Lung (tissue), 12 donors: ENCODE measurements around the gene MYRIP. TPM values are rescaled to one million over a fixed set of nuclear protein-coding genes. Genes with fewer than 3 reads are reported as not detected.

Experiments
- ATAC-seq: fragments of 200-7000 bp; cut with Tn5 transposase; one replicate; pipeline ENCODE4 v1.9.1; 2020; ENCODE audit warnings: moderate number of reproducible peaks; ENCODE audit not compliant: insufficient read depth, low FRiP score
- DNase-seq, 3 donors: peaks; one replicate each; pipeline ENCODE4 v3.0.0-alpha.2; 2013 to 2017
- H3K27ac ChIP-seq, 2 donors: one replicate each; pipeline ENCODE4 v1.5.1; 2013; ENCODE audit warnings: mild to moderate bottlenecking in 2 of 2, moderate library complexity in 2 of 2, control low read depth in 1 of 2, inconsistent platforms in 1 of 2, low read depth in 1 of 2, low read length in 1 of 2
- H3K27me3 ChIP-seq, 3 donors: one replicate each; pipeline ENCODE4 v1.5.1; 2013; ENCODE audit warnings: low read length in 2 of 3; ENCODE audit not compliant: control insufficient read depth in 3 of 3, insufficient read depth in 3 of 3
- H3K36me3 ChIP-seq, 4 donors: one replicate each; pipeline ENCODE4 v1.5.1; 2013; ENCODE audit warnings: low read length in 4 of 4, mild to moderate bottlenecking in 1 of 4, moderate library complexity in 1 of 4; ENCODE audit not compliant: control insufficient read depth in 4 of 4, insufficient read depth in 4 of 4
- H3K4me1 ChIP-seq, 5 donors: one replicate each; pipeline ENCODE4 v1.5.1; 2013; ENCODE audit warnings: low read length in 5 of 5, mild to moderate bottlenecking in 2 of 5, moderate library complexity in 1 of 5; ENCODE audit not compliant: control insufficient read depth in 5 of 5, insufficient read depth in 5 of 5
- H3K4me3 ChIP-seq: one replicate; pipeline ENCODE4 v1.5.1; 2013; ENCODE audit warnings: mild to moderate bottlenecking, control low read depth, moderate library complexity
- H3K9ac ChIP-seq, 2 donors: one replicate each; pipeline ENCODE4 v1.5.1; 2013; ENCODE audit warnings: low read length in 2 of 2, control low read depth in 1 of 2; ENCODE audit not compliant: insufficient read depth in 1 of 2
- H3K9me3 ChIP-seq, 4 donors: one replicate each; pipeline ENCODE4 v1.5.1; 2013; ENCODE audit warnings: low read length in 3 of 4, mild to moderate bottlenecking in 1 of 4, moderate library complexity in 1 of 4; ENCODE audit not compliant: control insufficient read depth in 4 of 4, insufficient read depth in 3 of 4
- WGBS, 2 donors: extraction: QIAGEN DNeasy Blood & Tissue Kit; methylation state at CpG; one replicate each; pipeline ENCODE4 v1.1.7; 2013; 5-methylcytosine and 5-hydroxymethylcytosine counted together
- polyA plus RNA-seq, 2 donors: library from polyadenylated mRNA; stranded (reverse); fragments of 200-250 nt; gene quantifications; one replicate each; pipeline ENCODE4 v1.2.1, GENCODE V29; 2013
- total RNA-seq, 2 donors: library from RNA; depleted of rRNA in 1 of 2; stranded (reverse); fragments of >200 nt in 1 of 2; gene quantifications; one replicate each; pipeline ENCODE4 v1.2.1, GENCODE V29; 2014 to 2021
- TF ChIP-seq, protein P1 (sequence below): IDR thresholded peaks from 2 replicates; pipeline ENCODE4 v1.5.1; 2012; ENCODE audit warnings: mild to moderate bottlenecking; ENCODE audit errors: control extremely low read depth, extremely low read depth
- donor health status: control.
- donor health status: control.
- donor health status: Bipolar disorder and iron deficiency.
- donor health status: healthy.
- donor health status: DM: yes; HTN: yes; CAD: no.

The MYRIP gene
- total and polyA plus RNA-seq, 4 donors: 0.30 to 2.5 (median 0.77) TPM

DNA sequence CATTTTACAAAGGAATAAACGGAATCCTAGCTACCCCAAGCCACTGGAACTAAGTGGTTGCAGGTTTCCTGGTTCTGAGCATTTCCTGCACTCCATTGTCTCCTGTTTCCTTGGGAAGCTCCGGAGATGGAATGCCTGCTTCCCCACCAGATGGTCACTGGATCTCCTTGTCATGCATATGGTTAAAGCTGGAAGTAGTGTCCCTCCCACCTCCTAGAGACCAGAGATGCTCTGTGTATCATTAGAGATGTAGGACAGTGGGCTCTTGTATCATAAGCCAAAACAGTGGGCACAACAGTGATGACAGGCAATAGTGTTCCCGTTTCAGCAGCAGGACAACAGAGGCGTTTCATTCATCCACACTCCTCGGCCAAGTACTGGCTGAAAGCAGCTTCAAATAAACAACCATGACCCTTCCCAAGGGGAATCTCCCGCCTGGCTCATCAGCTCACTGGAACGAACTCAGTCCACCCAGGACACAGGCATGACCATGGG, 363.9 kb downstream of the MYRIP start:
- no peak overlapping the region for H3K9ac ChIP-seq
- no peak overlapping the region for H3K27ac ChIP-seq
- TF ChIP-seq, protein P1, sequence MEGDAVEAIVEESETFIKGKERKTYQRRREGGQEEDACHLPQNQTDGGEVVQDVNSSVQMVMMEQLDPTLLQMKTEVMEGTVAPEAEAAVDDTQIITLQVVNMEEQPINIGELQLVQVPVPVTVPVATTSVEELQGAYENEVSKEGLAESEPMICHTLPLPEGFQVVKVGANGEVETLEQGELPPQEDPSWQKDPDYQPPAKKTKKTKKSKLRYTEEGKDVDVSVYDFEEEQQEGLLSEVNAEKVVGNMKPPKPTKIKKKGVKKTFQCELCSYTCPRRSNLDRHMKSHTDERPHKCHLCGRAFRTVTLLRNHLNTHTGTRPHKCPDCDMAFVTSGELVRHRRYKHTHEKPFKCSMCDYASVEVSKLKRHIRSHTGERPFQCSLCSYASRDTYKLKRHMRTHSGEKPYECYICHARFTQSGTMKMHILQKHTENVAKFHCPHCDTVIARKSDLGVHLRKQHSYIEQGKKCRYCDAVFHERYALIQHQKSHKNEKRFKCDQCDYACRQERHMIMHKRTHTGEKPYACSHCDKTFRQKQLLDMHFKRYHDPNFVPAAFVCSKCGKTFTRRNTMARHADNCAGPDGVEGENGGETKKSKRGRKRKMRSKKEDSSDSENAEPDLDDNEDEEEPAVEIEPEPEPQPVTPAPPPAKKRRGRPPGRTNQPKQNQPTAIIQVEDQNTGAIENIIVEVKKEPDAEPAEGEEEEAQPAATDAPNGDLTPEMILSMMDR: no peak
- no peaks in the 10 kb centered on the region for H3K36me3 ChIP-seq
- ATAC-seq: no peak
- 50 to 76% methylated on average over 7 of the region's 7 CpGs for WGBS, 2 donors
- H3K4me1 ChIP-seq: peaks cover 0 to 4% (median 0%) of the 10 kb centered on the region in 5 donors
- DNase-seq: peak in 1 of 3 donors; percentile 29
- H3K27me3 ChIP-seq: peaks cover 0 to 3% (median 0%) of the 10 kb centered on the region in 3 donors
- no peak overlapping the region for H3K4me3 ChIP-seq
- peaks cover 0 to 2% (median 0%) of the 10 kb centered on the region in 4 donors for H3K9me3 ChIP-seq

DNA sequence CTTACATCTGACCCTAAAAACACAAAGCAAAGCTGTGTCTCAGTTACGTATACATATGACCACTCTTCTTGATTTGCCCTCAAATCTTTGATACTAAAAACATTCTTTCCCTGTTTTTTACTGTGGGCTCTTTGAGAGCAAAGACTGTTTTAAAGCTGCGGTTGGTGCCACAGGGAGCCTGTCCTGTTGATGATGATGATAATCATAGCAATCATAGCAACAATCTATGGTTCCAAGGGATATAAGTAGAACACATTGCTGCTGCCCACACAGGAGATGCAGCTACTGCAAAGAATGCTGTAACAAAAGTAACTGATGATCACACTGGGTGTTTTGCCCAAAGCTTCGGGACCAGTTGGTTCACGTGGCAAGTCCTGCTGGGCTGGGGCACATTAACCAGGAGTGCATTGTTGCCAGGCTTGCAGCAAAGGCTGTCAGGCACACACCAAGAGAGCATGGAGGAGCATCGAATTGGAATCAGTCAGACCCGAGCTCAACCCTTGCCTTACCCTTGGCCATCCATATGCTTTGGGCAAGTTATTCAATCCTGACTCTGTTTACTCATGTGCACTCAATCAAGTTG, 368.7 kb downstream of the MYRIP start:
- Histone ChIP-seq H3K36me3 (no peaks in the 10 kb centered on the region), H3K9ac (no peak overlapping the region), H3K4me3 (no peak overlapping the region), H3K9me3 (no peaks in the 10 kb centered on the region), H3K4me1 (peaks cover 0 to 2% (median 0%) of the 10 kb centered on the region in 5 donors), H3K27ac (no peak overlapping the region), H3K27me3 (peaks cover 0 to 3% (median 0%) of the 10 kb centered on the region in 3 donors)
- TF ChIP-seq, protein P1: no peak
- no peak for ATAC-seq
- 84 to 91% methylated on average over 6 of the region's 6 CpGs for WGBS, 2 donors
- DNase-seq: no peak

DNA sequence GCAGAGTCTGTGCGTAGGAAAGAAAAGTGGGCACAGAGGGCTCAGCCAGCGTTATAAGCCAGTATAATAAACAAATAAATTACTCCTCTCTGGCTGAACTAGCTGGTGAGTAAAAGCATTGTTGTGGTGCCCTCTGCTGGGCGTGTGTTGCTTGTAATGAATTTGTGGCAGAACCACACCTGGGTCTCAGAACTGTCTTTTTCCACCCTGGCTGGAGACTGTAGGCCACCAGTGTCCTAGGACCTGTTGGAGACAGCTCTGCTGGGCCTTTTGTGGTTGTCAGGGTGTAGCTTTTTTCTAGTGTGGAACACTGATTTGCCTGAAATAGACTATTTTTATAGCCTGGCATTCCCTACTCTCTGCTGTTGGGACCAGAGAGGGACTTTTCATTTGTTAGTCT, 369.6 kb downstream of the MYRIP start:
- DNase-seq (peak; percentile 61 to 79 (median 72)), ATAC-seq (peak; percentile 53)
- TF ChIP-seq, protein P1: peak; percentile 38
- 11 to 26% methylated on average over 3 of the region's 3 CpGs for WGBS, 2 donors
- no peaks in the 10 kb centered on the region for H3K27me3 ChIP-seq
- H3K9me3 ChIP-seq: no peaks in the 10 kb centered on the region
- H3K27ac ChIP-seq: no peak overlapping the region
- H3K36me3 ChIP-seq: no peaks in the 10 kb centered on the region
- H3K9ac ChIP-seq: no peak overlapping the region
- no peak overlapping the region for H3K4me3 ChIP-seq
- H3K4me1 ChIP-seq: no peaks in the 10 kb centered on the region
